ENCODE results near the gene RASAL1.

RASAL1 gene

DNA sequence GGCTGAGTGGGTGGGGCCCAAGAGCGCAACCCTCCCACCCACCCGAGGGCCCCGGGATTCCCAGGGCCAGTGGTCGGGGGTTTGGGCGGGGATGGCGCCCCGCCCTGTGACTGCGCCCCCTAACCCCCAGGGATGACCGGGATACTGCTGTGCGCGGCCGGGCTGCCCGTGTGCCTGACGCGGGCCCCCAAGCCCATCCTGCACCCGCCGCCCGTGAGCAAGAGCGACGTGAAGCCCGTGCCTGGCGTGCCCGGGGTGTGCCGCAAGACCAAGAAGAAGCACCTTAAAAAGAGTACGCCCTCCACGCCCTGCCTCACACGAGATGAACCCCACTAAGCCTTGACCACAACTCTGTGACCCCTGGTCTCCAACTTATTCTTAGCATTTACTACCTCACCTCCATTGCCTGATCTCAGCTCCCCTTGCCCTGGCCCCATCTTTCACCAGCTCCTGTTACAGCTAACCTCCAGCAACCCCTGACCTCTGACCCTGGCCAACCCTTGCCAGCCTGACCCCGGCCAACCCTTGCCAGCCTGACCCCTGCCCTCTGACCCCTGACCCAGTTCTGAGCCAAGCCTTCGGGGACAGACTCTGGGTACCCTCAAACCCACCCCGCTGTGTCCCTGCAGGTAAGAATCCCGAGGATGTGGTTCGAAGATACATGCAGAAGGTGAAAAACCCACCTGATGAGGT, 42.0 kb downstream of the RASAL1 start:
- no peak for DNase-seq

DNA sequence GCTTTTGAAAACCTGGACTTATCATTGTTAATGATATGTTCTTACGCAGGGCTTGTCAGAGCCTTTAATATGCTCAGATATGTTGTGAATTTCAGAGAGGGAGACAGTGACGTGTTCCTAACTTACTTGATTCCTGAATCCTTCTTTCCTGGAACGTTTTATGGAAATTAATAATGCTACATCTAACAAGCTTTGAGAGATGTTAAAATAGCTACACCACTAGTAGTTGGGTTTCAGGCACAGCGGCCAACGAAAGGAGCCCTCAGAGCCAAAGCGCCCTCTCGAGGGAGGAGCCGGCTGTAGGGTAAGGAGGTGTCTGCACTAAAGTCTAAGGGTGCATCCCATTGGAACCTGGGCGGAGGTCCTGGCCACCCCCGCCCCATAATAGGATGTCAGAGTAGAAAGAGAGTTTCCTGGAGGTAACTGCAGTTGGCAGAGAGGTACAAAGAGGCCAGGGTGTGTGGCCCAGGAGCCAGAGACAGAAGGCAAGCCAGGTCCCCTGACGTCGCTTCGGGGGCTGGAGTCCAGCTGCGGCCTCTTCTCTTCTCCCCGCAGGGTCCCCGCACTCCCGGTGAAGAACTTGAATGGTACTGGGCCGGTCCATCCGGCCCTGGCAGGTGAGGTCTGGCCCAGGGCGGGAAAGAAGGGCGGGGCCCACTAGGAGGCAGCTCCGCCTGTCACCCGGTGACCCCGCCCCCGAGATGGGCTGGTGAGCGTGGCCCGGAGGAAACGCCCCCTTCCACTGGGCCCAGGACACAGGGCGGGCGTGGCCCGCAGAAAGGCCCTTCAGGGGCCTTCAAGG, 42.8 kb downstream of the RASAL1 start:
- DNase-seq: peak in 1 of 3 experiments; percentile 13

GRCh38 chr12:113091506-113091905, 44.1 kb downstream of the RASAL1 start:
- no peak for DNase-seq

GRCh38 chr12:113090740-113091139, 44.8 kb downstream of the RASAL1 start:
- no peak for DNase-seq

- DNase-seq: no peak
Measured at GRCh38 chr12:113089839-113090238, 45.7 kb downstream of the RASAL1 start.

DNA sequence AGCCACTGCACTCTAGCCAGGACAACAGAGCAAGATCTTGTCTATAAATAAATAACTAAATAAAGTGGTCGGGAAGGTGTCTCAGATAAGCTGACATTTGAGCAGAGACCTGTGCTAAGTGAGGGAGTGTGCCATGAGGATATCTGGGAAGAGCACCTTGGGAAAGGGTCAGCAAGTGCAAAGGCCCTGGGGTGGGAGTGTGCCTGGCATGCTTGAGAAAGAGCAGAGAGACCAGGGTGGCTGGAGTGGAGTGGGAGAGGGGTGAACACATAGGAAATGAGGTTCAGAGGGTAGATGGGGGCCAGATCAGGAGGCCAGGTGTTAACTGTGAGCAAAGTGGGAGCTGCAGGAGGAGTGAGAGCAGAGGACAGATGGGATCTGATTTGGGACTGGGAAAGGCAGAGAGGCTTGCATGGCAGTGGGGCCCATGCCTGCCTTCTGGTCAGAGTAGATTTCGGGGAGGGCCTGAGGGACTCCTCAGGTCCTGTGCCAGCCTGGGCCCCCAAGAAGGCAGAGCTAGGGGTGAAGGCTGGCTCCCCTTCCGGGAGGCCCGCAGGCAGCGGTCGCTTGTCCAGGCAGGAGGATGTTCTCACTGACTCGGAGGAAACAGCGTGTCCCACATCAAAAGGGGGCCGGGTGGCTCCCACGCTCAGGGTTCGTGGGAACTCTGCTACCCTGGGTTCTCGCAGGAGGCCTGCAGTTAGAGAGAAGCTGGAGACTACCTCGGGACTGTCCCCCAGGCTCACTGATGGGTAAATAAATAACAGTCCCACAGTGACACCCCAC, 46.4 kb downstream of the RASAL1 start:
- DNase-seq: no peak

GRCh38 chr12:113088037-113088436, 47.5 kb downstream of the RASAL1 start:
- no peak for DNase-seq

GRCh38 chr12:113087193-113087592, 48.4 kb downstream of the RASAL1 start:
- no peak for DNase-seq

DNA sequence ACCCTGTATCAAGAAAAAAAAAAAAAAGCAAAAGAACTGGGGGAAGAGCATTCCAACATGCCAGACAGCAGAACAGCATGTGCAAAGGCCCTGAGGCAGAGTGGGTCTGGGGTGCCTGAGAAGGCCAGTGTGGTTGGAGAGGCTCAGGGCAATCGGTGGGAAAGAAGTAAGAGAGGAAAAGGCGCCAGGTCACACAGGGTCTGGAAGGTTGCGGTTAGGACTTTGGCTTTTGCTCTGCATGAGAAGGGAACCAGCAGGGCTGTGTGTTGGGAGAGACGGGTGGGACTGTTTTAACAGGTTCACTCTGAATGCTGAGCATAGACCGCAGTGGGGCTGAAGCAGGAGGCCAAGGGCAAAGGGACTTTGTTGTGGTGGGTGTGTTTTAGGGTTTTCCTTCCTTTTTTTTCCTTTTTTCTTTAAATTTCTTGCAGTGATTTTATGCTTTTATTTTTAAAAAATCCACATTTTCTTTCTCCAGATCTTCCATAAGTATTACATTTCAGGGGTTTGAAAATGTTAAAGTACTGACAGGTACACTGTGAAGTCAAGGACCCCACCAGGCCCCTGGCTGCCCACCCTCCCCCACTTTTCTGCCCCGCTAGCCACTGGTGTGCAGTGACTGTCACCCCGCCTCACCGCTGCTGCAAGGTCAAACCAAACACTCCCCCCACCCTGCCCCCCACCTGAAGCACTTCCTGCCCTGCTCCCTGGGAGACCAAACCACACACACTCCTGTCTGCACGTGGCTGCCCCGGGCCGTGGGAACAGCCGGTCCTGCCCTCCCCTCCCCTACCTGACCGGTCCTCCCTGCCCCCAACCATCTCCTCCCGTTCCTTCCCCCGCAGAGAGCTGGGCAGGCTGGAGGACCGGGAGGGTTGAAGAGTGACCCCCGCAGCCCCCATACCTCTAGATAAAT, 49.1 kb downstream of the RASAL1 start:
- no peak for DNase-seq

GRCh38 chr12:113083863-113084435, 51.6 kb downstream of the RASAL1 start:
- DNase-seq: no peak

DNA sequence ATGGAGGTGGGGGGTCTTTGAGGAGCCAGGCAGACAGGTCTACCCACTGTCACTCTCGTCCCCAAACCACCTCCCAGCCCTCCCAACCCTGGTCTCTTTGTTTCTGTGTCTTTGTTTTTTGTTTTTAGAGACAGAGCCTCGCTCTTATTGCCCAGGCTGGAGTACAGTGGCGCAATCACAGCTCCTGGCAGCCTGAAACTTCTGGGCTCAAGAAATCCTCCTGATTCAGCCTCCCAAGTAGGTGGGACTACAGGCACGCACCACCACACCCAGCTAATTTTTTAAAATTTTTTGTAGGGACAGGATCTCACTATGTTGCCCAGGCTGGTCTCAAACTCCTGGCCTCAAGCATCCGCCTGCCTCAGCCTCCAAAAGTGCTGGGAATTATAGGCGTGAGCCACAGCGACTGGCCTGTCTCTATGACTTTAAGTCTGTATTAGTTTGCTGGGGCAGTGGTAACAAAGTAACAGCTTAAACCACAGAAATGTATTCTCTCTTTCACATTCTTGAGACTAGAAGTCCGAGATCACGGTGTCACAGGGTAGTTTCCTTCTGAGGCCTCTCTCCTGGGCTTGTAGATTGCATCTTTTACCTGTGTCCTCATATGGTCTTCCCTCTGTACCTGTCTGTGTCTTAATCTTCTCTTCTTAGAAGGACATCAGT, 52.9 kb downstream of the RASAL1 start:
- DNase-seq: no peak

- DNase-seq: no peak
Measured at GRCh38 chr12:113081873-113082272, 53.7 kb downstream of the RASAL1 start.

DNA sequence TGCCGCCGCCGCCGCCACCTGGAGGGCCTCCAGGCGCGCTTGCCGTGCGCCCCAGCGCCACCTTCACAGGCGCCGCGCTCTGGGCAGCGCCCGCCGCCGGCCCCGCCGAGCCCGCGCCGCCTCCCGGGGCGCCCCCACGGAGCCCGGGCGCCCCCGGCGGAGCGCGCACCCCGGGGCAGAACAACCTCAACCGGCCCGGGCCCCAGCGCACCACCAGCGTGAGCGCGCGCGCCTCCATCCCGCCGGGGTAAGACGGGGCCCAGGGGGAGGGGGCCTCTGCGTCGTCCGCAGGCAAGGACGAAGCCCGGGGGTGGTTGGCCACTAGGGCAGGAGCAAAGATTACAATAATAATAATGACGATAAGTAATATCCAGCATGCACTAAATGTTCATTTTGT, 57.7 kb downstream of the RASAL1 start:
- no peak for DNase-seq

DNA sequence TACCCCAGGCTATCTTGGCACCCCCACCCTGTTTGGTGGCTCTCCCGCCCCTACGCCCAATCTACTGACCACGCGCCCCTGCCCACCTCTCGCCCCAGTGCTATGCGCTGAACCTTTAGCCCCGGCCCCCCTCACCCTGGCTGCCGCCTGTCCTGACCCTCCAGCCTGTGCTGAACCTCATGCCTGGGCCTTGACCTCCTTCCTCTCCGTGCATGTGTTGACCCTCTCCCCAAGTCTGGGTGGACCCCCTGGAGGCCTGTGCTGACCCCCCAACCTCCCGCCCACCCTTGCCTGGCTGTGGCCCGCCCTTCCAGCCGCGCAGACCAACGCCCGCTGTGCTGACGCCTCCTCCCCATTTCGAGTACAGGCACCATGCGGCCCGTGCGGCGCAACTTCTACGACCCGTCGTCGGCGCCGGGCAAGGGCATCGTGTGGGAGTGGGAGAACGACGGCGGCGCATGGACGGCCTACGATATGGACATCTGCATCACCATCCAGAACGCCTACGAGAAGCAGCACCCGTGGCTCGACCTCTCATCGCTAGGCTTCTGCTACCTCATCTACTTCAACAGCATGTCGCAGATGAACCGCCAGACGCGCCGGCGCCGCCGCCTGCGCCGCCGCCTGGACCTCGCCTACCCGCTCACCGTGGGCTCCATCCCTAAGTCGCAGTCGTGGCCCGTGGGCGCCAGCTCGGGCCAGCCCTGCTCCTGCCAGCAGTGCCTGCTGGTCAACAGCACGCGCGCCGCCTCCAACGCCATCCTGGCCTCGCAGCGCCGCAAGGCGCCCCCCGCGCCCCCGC, 58.3 kb downstream of the RASAL1 start:
- no peak for DNase-seq

GRCh38 chr12:113075137-113075683, 60.4 kb downstream of the RASAL1 start:
- no peak for DNase-seq

- no peak for DNase-seq
Measured at GRCh38 chr12:113073586-113073985, 62.0 kb downstream of the RASAL1 start.

- no peak for DNase-seq
Measured at GRCh38 chr12:113072136-113072535, 63.4 kb downstream of the RASAL1 start.

GRCh38 chr12:113071135-113072112, 64.1 kb downstream of the RASAL1 start:
- peak; percentile 9 to 97 (median 88) for DNase-seq
